GM23338 (cell line): ENCODE measurements around the gene ATF5.

ENCODE experiments used
- CREB1 ChIP-seq: fragments of 250-450 bp; sonication (Bioruptor Pico); IDR thresholded peaks from 2 replicates; pipeline ENCODE4 v1.5.0; 2020; ENCODE audit warnings: low read depth, mild to moderate bottlenecking, moderate library complexity
- EZH2phosphoT487 ChIP-seq: fragments of 200-600 bp; sonication (generic); IDR thresholded peaks from one replicate; pipeline ENCODE4 v1.8.1; 2018; ENCODE audit warnings: antibody characterized with exemption; ENCODE audit not compliant: unreplicated experiment
- POLR2AphosphoS5 ChIP-seq: IDR thresholded peaks from 2 replicates; pipeline ENCODE4 v1.6.1; 2016; ENCODE audit warnings: antibody characterized with exemption, low read depth
- TF ChIP-seq, protein P1 (sequence below), 2 experiments: fragments of 200-600 bp in 1 of 2; sonication (generic) in 1 of 2; conservative IDR thresholded peaks; 2 replicates each; pipeline versions ENCODE4 v1.5.1 to v1.6.1; 2016 to 2017; ENCODE audit warnings: antibody characterized with exemption in 2 of 2, low read depth in 2 of 2, mild to moderate bottlenecking in 2 of 2, moderate library complexity in 1 of 2
- TF ChIP-seq, protein P2 (sequence below): IDR thresholded peaks from one replicate; pipeline ENCODE4 v1.6.1; 2018; ENCODE audit warnings: antibody characterized with exemption; ENCODE audit not compliant: unreplicated experiment

DNA sequence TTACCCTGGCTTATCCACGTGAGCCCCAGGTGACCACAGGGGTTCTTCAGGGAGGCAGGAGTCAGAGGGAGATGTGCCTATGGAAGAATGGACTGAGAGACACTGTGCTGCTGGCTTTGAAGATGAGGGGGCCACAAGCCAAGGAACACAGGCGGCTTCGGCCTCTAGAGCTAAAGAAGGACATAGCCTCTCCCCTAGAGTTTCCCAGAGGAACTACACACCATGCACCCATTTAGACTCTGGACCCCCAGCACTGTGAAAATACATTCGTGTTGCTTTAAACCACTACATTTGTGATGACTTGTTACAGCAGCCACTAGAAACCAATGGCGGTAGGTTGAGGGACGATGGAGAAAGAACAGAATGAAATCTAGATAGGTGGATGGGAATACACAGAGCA is 13.7 kb upstream of the ATF5 start:
- TF ChIP-seq, protein P1, sequence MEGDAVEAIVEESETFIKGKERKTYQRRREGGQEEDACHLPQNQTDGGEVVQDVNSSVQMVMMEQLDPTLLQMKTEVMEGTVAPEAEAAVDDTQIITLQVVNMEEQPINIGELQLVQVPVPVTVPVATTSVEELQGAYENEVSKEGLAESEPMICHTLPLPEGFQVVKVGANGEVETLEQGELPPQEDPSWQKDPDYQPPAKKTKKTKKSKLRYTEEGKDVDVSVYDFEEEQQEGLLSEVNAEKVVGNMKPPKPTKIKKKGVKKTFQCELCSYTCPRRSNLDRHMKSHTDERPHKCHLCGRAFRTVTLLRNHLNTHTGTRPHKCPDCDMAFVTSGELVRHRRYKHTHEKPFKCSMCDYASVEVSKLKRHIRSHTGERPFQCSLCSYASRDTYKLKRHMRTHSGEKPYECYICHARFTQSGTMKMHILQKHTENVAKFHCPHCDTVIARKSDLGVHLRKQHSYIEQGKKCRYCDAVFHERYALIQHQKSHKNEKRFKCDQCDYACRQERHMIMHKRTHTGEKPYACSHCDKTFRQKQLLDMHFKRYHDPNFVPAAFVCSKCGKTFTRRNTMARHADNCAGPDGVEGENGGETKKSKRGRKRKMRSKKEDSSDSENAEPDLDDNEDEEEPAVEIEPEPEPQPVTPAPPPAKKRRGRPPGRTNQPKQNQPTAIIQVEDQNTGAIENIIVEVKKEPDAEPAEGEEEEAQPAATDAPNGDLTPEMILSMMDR (conservative IDR thresholded peaks at IDR 0.05; ENCODE audit: low read depth in 2 of 2) = peak; percentile 11 to 46; a peak in 2 of 4 replicates
- TF ChIP-seq POLR2AphosphoS5 = no peak
- no peak for TF ChIP-seq CREB1
- TF ChIP-seq, protein P2, sequence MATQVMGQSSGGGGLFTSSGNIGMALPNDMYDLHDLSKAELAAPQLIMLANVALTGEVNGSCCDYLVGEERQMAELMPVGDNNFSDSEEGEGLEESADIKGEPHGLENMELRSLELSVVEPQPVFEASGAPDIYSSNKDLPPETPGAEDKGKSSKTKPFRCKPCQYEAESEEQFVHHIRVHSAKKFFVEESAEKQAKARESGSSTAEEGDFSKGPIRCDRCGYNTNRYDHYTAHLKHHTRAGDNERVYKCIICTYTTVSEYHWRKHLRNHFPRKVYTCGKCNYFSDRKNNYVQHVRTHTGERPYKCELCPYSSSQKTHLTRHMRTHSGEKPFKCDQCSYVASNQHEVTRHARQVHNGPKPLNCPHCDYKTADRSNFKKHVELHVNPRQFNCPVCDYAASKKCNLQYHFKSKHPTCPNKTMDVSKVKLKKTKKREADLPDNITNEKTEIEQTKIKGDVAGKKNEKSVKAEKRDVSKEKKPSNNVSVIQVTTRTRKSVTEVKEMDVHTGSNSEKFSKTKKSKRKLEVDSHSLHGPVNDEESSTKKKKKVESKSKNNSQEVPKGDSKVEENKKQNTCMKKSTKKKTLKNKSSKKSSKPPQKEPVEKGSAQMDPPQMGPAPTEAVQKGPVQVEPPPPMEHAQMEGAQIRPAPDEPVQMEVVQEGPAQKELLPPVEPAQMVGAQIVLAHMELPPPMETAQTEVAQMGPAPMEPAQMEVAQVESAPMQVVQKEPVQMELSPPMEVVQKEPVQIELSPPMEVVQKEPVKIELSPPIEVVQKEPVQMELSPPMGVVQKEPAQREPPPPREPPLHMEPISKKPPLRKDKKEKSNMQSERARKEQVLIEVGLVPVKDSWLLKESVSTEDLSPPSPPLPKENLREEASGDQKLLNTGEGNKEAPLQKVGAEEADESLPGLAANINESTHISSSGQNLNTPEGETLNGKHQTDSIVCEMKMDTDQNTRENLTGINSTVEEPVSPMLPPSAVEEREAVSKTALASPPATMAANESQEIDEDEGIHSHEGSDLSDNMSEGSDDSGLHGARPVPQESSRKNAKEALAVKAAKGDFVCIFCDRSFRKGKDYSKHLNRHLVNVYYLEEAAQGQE = no peak
- no peak for TF ChIP-seq EZH2phosphoT487
